Measurements from ENCODE around the gene SLC4A5. TPM values are rescaled to one million over a fixed set of nuclear protein-coding genes. Genes with fewer than 3 reads are reported as not detected.
A peak's percentile ranks its signal among the peaks of the same experiment; 100 is the strongest.

SLC4A5 gene
- total RNA-seq, 1 experiment from 2014 or later, result 1.8 TPM

- Mint-ChIP-seq H3K27me3 (ENCODE audit: low read depth) (peaks cover 11% of the 10 kb centered on the region), H3K36me3 (peaks cover 3% of the 10 kb centered on the region; the same call in 1 of the 2 replicates), H3K4me1 (no peaks in the 10 kb centered on the region), H3K27ac (no peak overlapping the region), H3K4me3 (no peak overlapping the region), H3K9me3 (peaks cover 9% of the 10 kb centered on the region)
- ChIA-PET CTCF (interaction anchor here (0.7 to 1.1 kb wide), 3 partner anchors 42 to 470 kb away, joined by 3 to 5 read pairs (median 5); no protein-coding TSS in a partner anchor), POLR2A (interaction anchor here (0.5 kb wide), 1 partner anchor 180 kb away, joined by 3 read pairs; no protein-coding TSS in a partner anchor)
- ATAC-seq (peak; percentile 26; the same call in 1 of the 2 replicates), DNase-seq (ENCODE audit: low spot score) (no peak)
- TF ChIP-seq GRHL2 (CRISPR knock-in tag; IDR thresholded peaks at IDR 0.05; ENCODE audit: insufficient replicate concordance, severe bottlenecking) (no peak), ZNF138 (CRISPR knock-in tag; conservative IDR thresholded peaks at IDR 0.05) (no peak), RORB (CRISPR knock-in tag; IDR thresholded peaks at IDR 0.05) (no peak), TEAD4 (CRISPR knock-in tag; IDR thresholded peaks at IDR 0.05) (no peak), E2F4 (CRISPR knock-in tag; IDR thresholded peaks at IDR 0.05; ENCODE audit: borderline replicate concordance, low read depth) (no peak), CREB1 (CRISPR knock-in tag; IDR thresholded peaks at IDR 0.05) (no peak), ZNF423 (CRISPR knock-in tag; IDR thresholded peaks at IDR 0.05) (no peak), JAZF1 (CRISPR knock-in tag; IDR thresholded peaks at IDR 0.05) (no peak), ZNF232 (CRISPR knock-in tag; IDR thresholded peaks at IDR 0.05) (no peak), NFE2L1 (CRISPR knock-in tag; IDR thresholded peaks at IDR 0.05) (no peak), ARID4B (CRISPR knock-in tag; IDR thresholded peaks at IDR 0.05; ENCODE audit: borderline replicate concordance) (no peak), KAT7 (CRISPR knock-in tag; IDR thresholded peaks at IDR 0.05; ENCODE audit: borderline replicate concordance) (no peak), ZNF219 (CRISPR knock-in tag; IDR thresholded peaks at IDR 0.05; ENCODE audit: borderline replicate concordance) (no peak), USF2 (CRISPR knock-in tag; IDR thresholded peaks at IDR 0.05) (no peak), ZNF671 (CRISPR knock-in tag; IDR thresholded peaks at IDR 0.05) (no peak), GABPB1 (CRISPR knock-in tag; IDR thresholded peaks at IDR 0.05) (no peak), CBFB (CRISPR knock-in tag; IDR thresholded peaks at IDR 0.05; ENCODE audit: low read depth) (no peak), FOXP4 (CRISPR knock-in tag; IDR thresholded peaks at IDR 0.05) (no peak)
These were observed 49.8 kb downstream of the SLC4A5 start for GRCh38 chr2:74293191-74293991.
